H9 (cell line): ENCODE measurements around the gene ETHE1. TPM values are rescaled to one million over a fixed set of nuclear protein-coding genes. Genes with fewer than 3 reads are reported as not detected.

ENCODE experiments used
- DNase-seq: peaks from one replicate; pipeline ENCODE4 v3.0.0-alpha.2; 2017
- H2AFZ ChIP-seq: one replicate; pipeline ENCODE4 v1.6.1; 2013; ENCODE audit warnings: mild to moderate bottlenecking, low read length, control low read depth, moderate library complexity
- H2AK5ac ChIP-seq: 2 replicates; pipeline ENCODE4 v1.6.1; 2013; ENCODE audit warnings: low read length, control low read depth, mixed read lengths; ENCODE audit not compliant: insufficient read length
- H2BK120ac ChIP-seq: one replicate; pipeline ENCODE4 v1.6.1; 2013; ENCODE audit warnings: low read depth, mild to moderate bottlenecking, low read length, control low read depth, inconsistent platforms; ENCODE audit not compliant: poor library complexity, severe bottlenecking
- H2BK12ac ChIP-seq: 2 replicates; pipeline ENCODE4 v1.6.1; 2013; ENCODE audit warnings: low read length, control low read depth, mixed read lengths, low read depth; ENCODE audit not compliant: insufficient read length
- H2BK15ac ChIP-seq: 2 replicates; pipeline ENCODE4 v1.6.1; 2013; ENCODE audit warnings: low read depth, low read length, control low read depth
- H2BK20ac ChIP-seq: one replicate; pipeline ENCODE4 v1.6.1; 2013; ENCODE audit warnings: low read depth, mild to moderate bottlenecking, low read length, control low read depth, inconsistent platforms; ENCODE audit not compliant: poor library complexity, severe bottlenecking
- H2BK5ac ChIP-seq: 2 replicates; pipeline ENCODE4 v1.6.1; 2013; ENCODE audit warnings: low read length, control low read depth, mixed read lengths; ENCODE audit not compliant: insufficient read length
- H3K14ac ChIP-seq: 2 replicates; pipeline ENCODE4 v1.6.1; 2013; ENCODE audit warnings: low read length, control low read depth; ENCODE audit not compliant: insufficient read depth
- H3K18ac ChIP-seq: 2 replicates; pipeline ENCODE4 v1.6.1; 2013; ENCODE audit warnings: low read depth, mild to moderate bottlenecking, mixed read lengths, low read length, control low read depth; ENCODE audit not compliant: insufficient read length
- H3K23ac ChIP-seq: 2 replicates; pipeline ENCODE4 v1.6.1; 2013; ENCODE audit warnings: low read length, control low read depth, mixed read lengths, low read depth; ENCODE audit not compliant: insufficient read length
- H3K23me2 ChIP-seq: 2 replicates; pipeline ENCODE4 v1.6.1; 2013; ENCODE audit warnings: low read depth, mild to moderate bottlenecking, mixed read lengths, low read length, control low read depth; ENCODE audit not compliant: insufficient read length, poor library complexity, severe bottlenecking
- H3K27ac ChIP-seq: 2 replicates; pipeline ENCODE4 v1.5.1; 2013; ENCODE audit warnings: low read length, control low read depth, mixed read lengths, low read depth; ENCODE audit not compliant: insufficient read length
- H3K27me3 ChIP-seq: 2 replicates; pipeline ENCODE4 v1.6.1; 2013; ENCODE audit warnings: low read length, control low read depth, inconsistent platforms; ENCODE audit not compliant: insufficient read depth
- H3K4ac ChIP-seq: 2 replicates; pipeline ENCODE4 v1.6.1; 2013; ENCODE audit warnings: low read depth, mild to moderate bottlenecking, control low read depth, inconsistent platforms, low read length, moderate library complexity
- H3K4me1 ChIP-seq: 2 replicates; pipeline ENCODE4 v1.6.1; 2013; ENCODE audit warnings: low read length, control low read depth, inconsistent platforms; ENCODE audit not compliant: insufficient read depth
- H3K4me2 ChIP-seq: 2 replicates; pipeline ENCODE4 v1.6.1; 2013; ENCODE audit warnings: low read length, control low read depth, mixed read lengths; ENCODE audit not compliant: insufficient read length, insufficient read depth
- H3K56ac ChIP-seq: 2 replicates; pipeline ENCODE4 v1.6.1; 2013; ENCODE audit warnings: low read depth, mild to moderate bottlenecking, mixed read lengths, low read length, control low read depth; ENCODE audit not compliant: insufficient read length
- H3K79me1 ChIP-seq: 2 replicates; pipeline ENCODE4 v1.6.1; 2013; ENCODE audit warnings: low read depth, mild to moderate bottlenecking, moderate library complexity, low read length, control low read depth, inconsistent platforms; ENCODE audit not compliant: insufficient read depth, poor library complexity, severe bottlenecking
- H3K79me2 ChIP-seq: 2 replicates; pipeline ENCODE4 v1.6.1; 2013; ENCODE audit warnings: low read length, control low read depth, inconsistent platforms; ENCODE audit not compliant: insufficient read depth
- H3K9ac ChIP-seq: 2 replicates; pipeline ENCODE4 v1.6.1; 2013; ENCODE audit warnings: low read length, control low read depth, mixed read lengths; ENCODE audit not compliant: insufficient read length; ENCODE audit errors: extremely low read depth
- H3K9me3 ChIP-seq: one replicate; pipeline ENCODE4 v1.6.1; 2013; ENCODE audit warnings: low read depth, low read length, inconsistent platforms; ENCODE audit not compliant: control insufficient read depth
- H3T11ph ChIP-seq: one replicate; pipeline ENCODE4 v1.6.1; 2013; ENCODE audit warnings: mild to moderate bottlenecking, low read length, control low read depth, inconsistent platforms
- H4K20me1 ChIP-seq: one replicate; pipeline ENCODE4 v1.6.1; 2013; ENCODE audit not compliant: control insufficient read depth, insufficient read length, insufficient read depth
- H4K5ac ChIP-seq: 2 replicates; pipeline ENCODE4 v1.6.1; 2013; ENCODE audit warnings: low read depth, mild to moderate bottlenecking, mixed read lengths, low read length, control low read depth; ENCODE audit not compliant: insufficient read length
- H4K8ac ChIP-seq: replicated peaks from 2 replicates; pipeline ENCODE4 v1.6.1; 2013; ENCODE audit warnings: low read length, control low read depth, mixed read lengths, low read depth; ENCODE audit not compliant: insufficient read length
- H4K91ac ChIP-seq: 2 replicates; pipeline ENCODE4 v1.6.1; 2013; ENCODE audit warnings: low read depth, mild to moderate bottlenecking, moderate library complexity, mixed read lengths, low read length, control low read depth; ENCODE audit not compliant: insufficient read length
- H3K27ac Mint-ChIP-seq, 3 experiments: 2 replicates in 2 of 3; 3 replicates in 1 of 3; pipeline ENCODE4 v1.8.0; 2020 to 2021; ENCODE audit warnings: mixed read lengths in 3 of 3, mild to moderate bottlenecking in 1 of 3, moderate library complexity in 1 of 3
- H3K27me3 Mint-ChIP-seq: 2 replicates; pipeline ENCODE4 v1.8.0; 2021; ENCODE audit warnings: low read depth, mild to moderate bottlenecking, moderate library complexity, mixed read lengths
- H3K36me3 Mint-ChIP-seq, 3 experiments: 2 replicates in 2 of 3; 3 replicates in 1 of 3; pipeline ENCODE4 v1.8.0; 2020 to 2021; ENCODE audit warnings: low read depth in 3 of 3, mixed read lengths in 3 of 3; ENCODE audit not compliant: insufficient read depth in 1 of 3
- H3K4me1 Mint-ChIP-seq, 2 experiments: 2 replicates each; pipeline ENCODE4 v1.8.0; 2020; ENCODE audit warnings: mixed read lengths in 2 of 2
- H3K4me3 Mint-ChIP-seq, 2 experiments: 2 replicates in 1 of 2; 3 replicates in 1 of 2; pipeline ENCODE4 v1.8.0; 2020 to 2021; ENCODE audit warnings: mild to moderate bottlenecking in 2 of 2, mixed read lengths in 2 of 2, moderate library complexity in 1 of 2
- H3K9me3 Mint-ChIP-seq, 2 experiments: 2 replicates in 1 of 2; 3 replicates in 1 of 2; pipeline ENCODE4 v1.8.0; 2020; ENCODE audit warnings: mild to moderate bottlenecking in 2 of 2, mixed read lengths in 2 of 2, moderate library complexity in 1 of 2
- CTCF ChIP-seq: fragments of 200-600 bp; sonication (generic); conservative IDR thresholded peaks from 3 replicates; pipeline ENCODE4 v1.8.0; 2021; ENCODE audit warnings: antibody characterized with exemption, mild to moderate bottlenecking
- WGBS: extraction: QIAGEN DNeasy Blood & Tissue Kit; methylation state at CpG from one replicate; pipeline ENCODE4 v1.1.7; 2013; ENCODE audit warnings: missing lambda C conversion rate, low lambda C conversion rate, mixed read lengths; ENCODE audit not compliant: insufficient read length; ENCODE audit errors: extremely low coverage; 5-methylcytosine and 5-hydroxymethylcytosine counted together
- total RNA-seq: library from RNA; stranded (reverse); gene quantifications from 2 replicates; pipeline ENCODE4 v1.2.1, GENCODE V29; 2021

Gene ETHE1
- total RNA-seq, 1 experiment from 2014 or later, result 18.8 TPM

DNA sequence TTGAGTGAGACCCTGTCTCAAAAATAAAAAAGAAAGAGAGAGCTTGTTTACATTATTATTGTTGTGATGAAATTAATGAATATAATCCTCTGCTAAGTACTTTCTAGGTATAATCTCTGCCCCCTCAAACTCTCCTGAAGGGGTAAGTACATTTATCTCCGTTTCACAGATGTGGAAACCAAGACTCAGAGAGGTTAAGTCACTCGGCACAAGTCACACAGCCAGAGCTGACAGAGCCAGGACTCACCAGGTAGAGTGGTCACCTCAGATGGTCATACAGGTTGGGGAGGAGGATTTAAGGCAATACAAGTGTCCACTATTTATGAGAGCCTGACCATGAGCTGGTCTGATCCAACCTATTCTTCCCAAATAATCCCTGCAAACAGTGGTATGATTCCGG is 46.4 kb downstream of the ETHE1 start:
- Histone ChIP-seq H2BK15ac (no peak overlapping the region), H3K23me2 (no peaks in the 10 kb centered on the region), H3K27me3 (no peaks in the 10 kb centered on the region), H2BK120ac (no peak overlapping the region), H3K23ac (no peak overlapping the region), H3K27ac (no peak overlapping the region), H3K56ac (no peak overlapping the region), H3T11ph (no peak overlapping the region), H4K91ac (no peak overlapping the region), H3K4me2 (no peak overlapping the region), H3K4me1 (no peaks in the 10 kb centered on the region), H4K8ac (no peak overlapping the region), H3K18ac (no peak overlapping the region), H3K14ac (no peak overlapping the region), H3K9me3 (no peaks in the 10 kb centered on the region), H3K9ac (no peak overlapping the region), H2AK5ac (no peak overlapping the region), H2BK5ac (no peak overlapping the region), H2AFZ (no peak overlapping the region), H2BK12ac (no peak overlapping the region), H4K5ac (no peak overlapping the region), H3K4ac (no peak overlapping the region), H2BK20ac (no peak overlapping the region), H3K79me1 (no peaks in the 10 kb centered on the region), H4K20me1 (no peaks in the 10 kb centered on the region), H3K79me2 (no peaks in the 10 kb centered on the region)
- TF ChIP-seq CTCF, result no peak
- peaks cover 0 to 7% (median under 1%) of the 10 kb centered on the region in 3 experiments; a peak in 2 of 7 replicates for H3K36me3 Mint-ChIP-seq
- H3K4me1 Mint-ChIP-seq, result peaks cover under 1% of the 10 kb centered on the region in 2 experiments; a peak in 3 of 4 replicates
- no CpG with 5 or more reads among the region's 3 CpGs for WGBS
- H3K9me3 Mint-ChIP-seq, result no peaks in the 10 kb centered on the region; a peak in 1 of 5 replicates
- H3K27me3 Mint-ChIP-seq, result peaks cover 7% of the 10 kb centered on the region
- H3K27ac Mint-ChIP-seq, result no peak overlapping the region; a peak in 1 of 7 replicates
- H3K4me3 Mint-ChIP-seq, result no peak overlapping the region
- no peak for DNase-seq
